ENCODE data around the gene GTF2IRD1. TPM values are rescaled to one million over a fixed set of nuclear protein-coding genes. Genes with fewer than 3 reads are reported as not detected.
"Not testable (repeated sequence)": the region's sequence is repeated elsewhere in the genome, so short reads cannot be mapped to it uniquely, and the experiment has no call there.

Gene GTF2IRD1
- total RNA-seq, 1 experiment from 2014 or later = 53.6 TPM

GRCh38 chr7:74430961-74431466 is 22.7 kb upstream of the GTF2IRD1 start:
- Mint-ChIP-seq H3K4me3 (ENCODE audit: unreplicated experiment) (no peak overlapping the region), H3K27me3 (ENCODE audit: insufficient read depth, unreplicated experiment) (no peaks in the 10 kb centered on the region), H3K4me1 (ENCODE audit: low read depth, unreplicated experiment) (no peaks in the 10 kb centered on the region), H3K36me3 (ENCODE audit: insufficient read depth, unreplicated experiment) (no peaks in the 10 kb centered on the region), H3K9me3 (ENCODE audit: unreplicated experiment) (no peaks in the 10 kb centered on the region), H3K27ac (ENCODE audit: unreplicated experiment) (no peak overlapping the region)
- Histone ChIP-seq H3K27me3 (replicated peaks; ENCODE audit: control insufficient read depth, insufficient read depth, low read length) (no peaks in the 10 kb centered on the region), H3K36me3 (ENCODE audit: control insufficient read depth, insufficient read depth, low read length) (no peaks in the 10 kb centered on the region), H3K9me3 (no peaks in the 10 kb centered on the region), H3K4me3 (ENCODE audit: low read depth, low read length) (no peak overlapping the region), H3K4me1 (peaks cover 3% of the 10 kb centered on the region; the same call in 1 of the 2 replicates)
- TF ChIP-seq CTCF (IDR thresholded peaks at IDR 0.05; ENCODE audit: insufficient read depth in 1 of 2, low read depth in 1 of 2, low read length in 1 of 2, severe bottlenecking in 1 of 2, unreplicated experiment in 1 of 2) = no peak
- intact Hi-C loops (cut with micrococcal nuclease; ENCODE audit: unreplicated experiment) = no loop called here
- ChIA-PET POLR2A (no interaction called here), CTCF (no interaction called here)
- no peak for DNase-seq
- no TSS peak for BruUV-seq (replicated peaks)

GRCh38 chr7:74437291-74437571 is 16.5 kb upstream of the GTF2IRD1 start:
- H3K27me3 Mint-ChIP-seq (ENCODE audit: insufficient read depth, unreplicated experiment); BruUV-seq (replicated peaks); CTCF ChIA-PET; H3K4me3 ChIP-seq (ENCODE audit: low read depth, low read length); H3K36me3 ChIP-seq (ENCODE audit: control insufficient read depth, insufficient read depth, low read length); POLR2A ChIA-PET; H3K4me1 ChIP-seq; H3K4me3 Mint-ChIP-seq (ENCODE audit: unreplicated experiment); H3K9me3 Mint-ChIP-seq (ENCODE audit: unreplicated experiment); DNase-seq; H3K27ac Mint-ChIP-seq (ENCODE audit: unreplicated experiment); H3K36me3 Mint-ChIP-seq (ENCODE audit: insufficient read depth, unreplicated experiment); H3K4me1 Mint-ChIP-seq (ENCODE audit: low read depth, unreplicated experiment); H3K27me3 ChIP-seq (replicated peaks; ENCODE audit: control insufficient read depth, insufficient read depth, low read length): not testable (repeated sequence)
- H3K9me3 ChIP-seq = peaks cover 12% of the 10 kb centered on the region
- intact Hi-C loops (cut with micrococcal nuclease; ENCODE audit: unreplicated experiment) = loop anchor here (5.0 kb wide), 1 partner anchor 110 kb away; no protein-coding TSS in a partner anchor

GRCh38 chr7:74438327-74438726 is 15.4 kb upstream of the GTF2IRD1 start:
- Histone ChIP-seq H3K4me1 (0 out of 2 replicates have a peak, but pooled peaks cover 3% of the 10 kb centered on the region), H3K4me3 (ENCODE audit: low read depth, low read length) (no peak overlapping the region), H3K36me3 (ENCODE audit: control insufficient read depth, insufficient read depth, low read length) (no peaks in the 10 kb centered on the region), H3K27me3 (replicated peaks; ENCODE audit: control insufficient read depth, insufficient read depth, low read length) (no peaks in the 10 kb centered on the region), H3K9me3 (peaks cover 12% of the 10 kb centered on the region)
- intact Hi-C loops (cut with micrococcal nuclease; ENCODE audit: unreplicated experiment) = loop anchor here (5.0 kb wide), 1 partner anchor 109 kb away; no protein-coding TSS in a partner anchor
- no peak for TF ChIP-seq CTCF (IDR thresholded peaks at IDR 0.05; ENCODE audit: insufficient read depth in 1 of 2, low read depth in 1 of 2, low read length in 1 of 2, severe bottlenecking in 1 of 2, unreplicated experiment in 1 of 2)
- Mint-ChIP-seq H3K4me3 (ENCODE audit: unreplicated experiment) (no peak overlapping the region), H3K9me3 (ENCODE audit: unreplicated experiment) (peaks cover 9% of the 10 kb centered on the region), H3K4me1 (ENCODE audit: low read depth, unreplicated experiment) (no peaks in the 10 kb centered on the region), H3K27ac (ENCODE audit: unreplicated experiment) (no peak overlapping the region), H3K36me3 (ENCODE audit: insufficient read depth, unreplicated experiment) (no peaks in the 10 kb centered on the region), H3K27me3 (ENCODE audit: insufficient read depth, unreplicated experiment) (no peaks in the 10 kb centered on the region)
- ChIA-PET POLR2A (no interaction called here), CTCF (no interaction called here)
- BruUV-seq (replicated peaks) = no TSS peak
- DNase-seq = no peak

GRCh38 chr7:74439541-74439940 is 14.2 kb upstream of the GTF2IRD1 start:
- no peak for TF ChIP-seq CTCF (IDR thresholded peaks at IDR 0.05; ENCODE audit: insufficient read depth in 1 of 2, low read depth in 1 of 2, low read length in 1 of 2, severe bottlenecking in 1 of 2, unreplicated experiment in 1 of 2)
- no TSS peak for BruUV-seq (replicated peaks)
- ChIA-PET CTCF (no interaction called here), POLR2A (no interaction called here)
- H3K36me3 ChIP-seq (ENCODE audit: control insufficient read depth, insufficient read depth, low read length) = no peaks in the 10 kb centered on the region
- no peak for DNase-seq
- no peaks in the 10 kb centered on the region for H3K27me3 ChIP-seq (replicated peaks; ENCODE audit: control insufficient read depth, insufficient read depth, low read length)
- no peak overlapping the region for H3K4me3 ChIP-seq (ENCODE audit: low read depth, low read length)
- no peak overlapping the region for H3K27ac Mint-ChIP-seq (ENCODE audit: unreplicated experiment)
- peaks cover 9% of the 10 kb centered on the region for H3K9me3 Mint-ChIP-seq (ENCODE audit: unreplicated experiment)
- H3K4me1 Mint-ChIP-seq (ENCODE audit: low read depth, unreplicated experiment) = no peaks in the 10 kb centered on the region
- intact Hi-C loops (cut with micrococcal nuclease; ENCODE audit: unreplicated experiment) = loop anchor here (5.0 kb wide), 1 partner anchor 108 kb away; no protein-coding TSS in a partner anchor
- H3K4me1 ChIP-seq = 0 out of 2 replicates have a peak, but pooled peaks cover 3% of the 10 kb centered on the region
- H3K9me3 ChIP-seq = peaks cover 12% of the 10 kb centered on the region
- no peak overlapping the region for H3K4me3 Mint-ChIP-seq (ENCODE audit: unreplicated experiment)
- H3K27me3 Mint-ChIP-seq (ENCODE audit: insufficient read depth, unreplicated experiment) = no peaks in the 10 kb centered on the region
- H3K36me3 Mint-ChIP-seq (ENCODE audit: insufficient read depth, unreplicated experiment) = no peaks in the 10 kb centered on the region

- BruUV-seq (replicated peaks); H3K4me1 ChIP-seq; H3K27me3 Mint-ChIP-seq (ENCODE audit: insufficient read depth, unreplicated experiment); POLR2A ChIA-PET; H3K36me3 ChIP-seq (ENCODE audit: control insufficient read depth, insufficient read depth, low read length); H3K4me1 Mint-ChIP-seq (ENCODE audit: low read depth, unreplicated experiment); H3K4me3 Mint-ChIP-seq (ENCODE audit: unreplicated experiment); intact Hi-C loops (cut with micrococcal nuclease; ENCODE audit: unreplicated experiment); CTCF ChIA-PET; H3K4me3 ChIP-seq (ENCODE audit: low read depth, low read length); H3K9me3 Mint-ChIP-seq (ENCODE audit: unreplicated experiment); H3K27me3 ChIP-seq (replicated peaks; ENCODE audit: control insufficient read depth, insufficient read depth, low read length); DNase-seq; H3K27ac Mint-ChIP-seq (ENCODE audit: unreplicated experiment); H3K36me3 Mint-ChIP-seq (ENCODE audit: insufficient read depth, unreplicated experiment): not testable (repeated sequence)
- H3K9me3 ChIP-seq = peaks cover 12% of the 10 kb centered on the region
These were observed 13.6 kb upstream of the GTF2IRD1 start for GRCh38 chr7:74440143-74440542.
